AG04450 (cell line): Measurements from ENCODE around the gene PPM1N. TPM values are rescaled to one million over a fixed set of nuclear protein-coding genes. Genes with fewer than 3 reads are reported as not detected.

ENCODE experiments used
- CTCF ChIA-PET: fragments of 300-600, 350-600 bp; formaldehyde crosslinking; extraction: SDS; loops from one replicate; lab custom pipeline; 2022; ENCODE audit warnings: antibody characterized with exemption, inconsistent platforms; lab: Charles Lee
- POLR2A ChIA-PET: fragments of 350-600 bp; formaldehyde crosslinking; extraction: SDS; loops from one replicate; lab custom pipeline; 2021; ENCODE audit warnings: antibody characterized with exemption, inconsistent platforms; lab: Yijun Ruan, JAX
- DNase-seq: peaks from one replicate; pipeline ENCODE4 v3.0.0-alpha.2; 2011; ENCODE audit warnings: low read depth, low spot score
- H3K27ac ChIP-seq: one replicate; pipeline ENCODE4 v1.5.1; 2012; ENCODE audit warnings: low read depth, low read length, control low read depth
- H3K27me3 ChIP-seq: one replicate; pipeline ENCODE4 v1.6.0; 2012; ENCODE audit warnings: low read length; ENCODE audit not compliant: control insufficient read depth, insufficient read depth
- H3K4me3 ChIP-seq: 2 replicates; pipeline ENCODE4 v1.5.1; 2011; ENCODE audit warnings: mild to moderate bottlenecking, low read depth, low read length, control low read depth
- H3K9me3 ChIP-seq: 2 replicates; pipeline ENCODE4 v1.5.1; 2012; ENCODE audit warnings: low read length; ENCODE audit not compliant: control insufficient read depth, insufficient read depth
- CTCF ChIP-seq: IDR thresholded peaks from 2 replicates; pipeline ENCODE4 v1.5.1; 2011; ENCODE audit warnings: low read depth, low read length, control low read depth, inconsistent platforms
- polyA plus RNA-seq: library from polyadenylated mRNA; depleted of rRNA; stranded (reverse); fragments of >200 nt; gene quantifications from 2 replicates; pipeline ENCODE4 v1.2.3, GENCODE V29; 2011

PPM1N gene
- polyA plus RNA-seq, 1 experiment = 1.5 TPM

- Histone ChIP-seq H3K27me3 (no peaks in the 10 kb centered on the region), H3K4me3 (peak overlapping the region; percentile 69), H3K9me3 (no peaks in the 10 kb centered on the region), H3K27ac (peak overlapping the region; percentile 39)
- POLR2A ChIA-PET = interaction anchor here (0.6 kb wide), 1 partner anchor 42 kb away, joined by 11 read pairs; no protein-coding TSS in a partner anchor
- no peak for DNase-seq
- CTCF ChIA-PET = interaction anchor here (0.6 to 1.5 kb wide), 5 partner anchors 8 to 137 kb away, joined by 3 to 5 read pairs (median 4); no protein-coding TSS in a partner anchor
- TF ChIP-seq CTCF = no peak
These were observed 5.4 kb upstream of the PPM1N start for GRCh38 chr19:45492627-45493470.

- DNase-seq = no peak
- peaks cover 2% of the 10 kb centered on the region for H3K27me3 ChIP-seq
- H3K9me3 ChIP-seq = peaks cover 3% of the 10 kb centered on the region; the same call in 1 of the 2 replicates
- no peak overlapping the region for H3K27ac ChIP-seq
- CTCF ChIA-PET = interaction anchor here (0.6 to 6.9 kb wide), 4 partner anchors 8 to 186 kb away, joined by 5 to 54 read pairs (median 7); no protein-coding TSS in a partner anchor
- no peak overlapping the region for H3K4me3 ChIP-seq
- POLR2A ChIA-PET = interaction anchor here (0.6 kb wide), 1 partner anchor 9 kb away, joined by 3 read pairs; no protein-coding TSS in a partner anchor
- TF ChIP-seq CTCF = no peak
These were observed 3.9 kb upstream of the PPM1N start for GRCh38 chr19:45494261-45494916.

- no peak for TF ChIP-seq CTCF
- Histone ChIP-seq H3K27me3 (peaks cover 4% of the 10 kb centered on the region), H3K4me3 (no peak overlapping the region), H3K27ac (no peak overlapping the region), H3K9me3 (peaks cover 3% of the 10 kb centered on the region; the same call in 1 of the 2 replicates)
- no peak for DNase-seq
- ChIA-PET CTCF (interaction anchor here (0.6 to 6.9 kb wide), 4 partner anchors 9 to 185 kb away, joined by 5 to 54 read pairs (median 7); no protein-coding TSS in a partner anchor), POLR2A (interaction anchor here (0.5 to 0.7 kb wide), 2 partner anchors 13 to 16 kb away, joined by 3 to 5 read pairs; no protein-coding TSS in a partner anchor)
These were observed 3.1 kb upstream of the PPM1N start for GRCh38 chr19:45495178-45495577.

GRCh38 chr19:45496349-45496953 is 1.8 kb upstream of the PPM1N start:
- no peak for DNase-seq
- peaks cover 4% of the 10 kb centered on the region for H3K27me3 ChIP-seq
- peak overlapping the region; percentile 74 for H3K4me3 ChIP-seq
- H3K27ac ChIP-seq = no peak overlapping the region
- CTCF ChIA-PET = interaction anchor here (1.1 to 6.9 kb wide), 2 partner anchors 11 to 57 kb away, joined by 5 to 54 read pairs; no protein-coding TSS in a partner anchor
- POLR2A ChIA-PET = interaction anchor here (1.5 kb wide), 1 partner anchor 11 kb away, joined by 7 read pairs; no protein-coding TSS in a partner anchor
- peaks cover 3% of the 10 kb centered on the region; the same call in 1 of the 2 replicates for H3K9me3 ChIP-seq
- TF ChIP-seq CTCF = no peak
